CD4-positive, alpha-beta T cell treated with Interleukin-12 subunit alpha and Interleukin-12 subunit beta, for 1 hour (primary cell): ENCODE measurements around the gene CALN1.
"Not testable (repeated sequence)": the region's sequence is repeated elsewhere in the genome, so short reads cannot be mapped to it uniquely, and the experiment has no call there.

Experiments used
- DNase-seq: peaks from one replicate; pipeline ENCODE4 v3.0.0-alpha.2; 2020

Gene CALN1

DNA sequence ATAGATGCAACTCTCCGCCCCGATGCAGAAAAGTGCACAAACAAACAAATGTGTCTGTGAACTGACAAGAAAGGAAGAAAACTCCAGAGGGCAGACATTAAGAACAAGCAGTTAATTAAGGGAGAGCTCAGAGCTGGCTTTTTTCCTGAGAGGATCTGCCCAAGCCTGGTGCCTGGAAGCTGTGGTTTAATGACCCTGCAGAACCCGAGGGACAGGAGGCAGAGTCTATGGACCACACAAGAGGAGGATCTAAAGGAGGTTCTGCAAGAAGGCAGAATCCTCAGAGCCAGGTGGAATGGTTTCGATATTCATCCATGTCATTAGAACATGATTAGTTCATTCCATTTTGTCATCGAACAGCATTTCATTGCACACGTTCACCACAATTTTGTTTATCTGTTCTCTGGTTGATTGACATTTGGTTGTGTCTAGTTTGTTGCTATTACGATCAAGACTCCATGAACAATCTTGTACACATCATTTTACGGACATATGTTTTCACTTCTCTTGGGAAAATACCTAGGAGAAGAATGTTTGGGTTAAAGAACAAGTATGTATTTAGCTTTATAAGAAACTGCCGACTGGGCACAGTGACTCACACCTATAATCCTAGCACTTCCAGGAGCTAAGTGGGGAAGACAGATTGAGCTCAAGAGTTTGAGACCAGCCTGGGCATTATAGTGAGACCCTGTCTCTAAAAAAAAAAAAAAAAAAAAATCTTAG lies 560.2 kb downstream of the CALN1 start:
- no peak for DNase-seq

DNA sequence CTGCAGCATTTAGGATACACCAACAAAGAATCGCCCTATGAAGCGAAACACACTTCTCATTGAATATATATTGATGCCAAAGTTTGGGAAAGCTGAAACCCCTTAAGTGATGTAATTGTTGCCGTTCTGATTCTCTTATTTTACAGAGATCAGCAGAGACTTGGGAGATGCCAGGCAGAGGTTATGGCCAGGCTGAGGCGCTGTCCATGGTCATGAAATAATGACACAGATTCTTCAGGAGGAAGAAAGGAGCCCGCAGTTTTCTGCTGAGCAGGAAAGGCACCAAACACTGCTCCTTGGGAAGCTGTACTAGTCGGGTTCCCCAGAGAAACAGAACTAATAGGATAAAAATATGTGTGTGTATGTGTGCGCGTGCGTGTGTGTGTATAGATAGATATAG lies 566.0 kb downstream of the CALN1 start:
- DNase-seq, result no peak

DNA sequence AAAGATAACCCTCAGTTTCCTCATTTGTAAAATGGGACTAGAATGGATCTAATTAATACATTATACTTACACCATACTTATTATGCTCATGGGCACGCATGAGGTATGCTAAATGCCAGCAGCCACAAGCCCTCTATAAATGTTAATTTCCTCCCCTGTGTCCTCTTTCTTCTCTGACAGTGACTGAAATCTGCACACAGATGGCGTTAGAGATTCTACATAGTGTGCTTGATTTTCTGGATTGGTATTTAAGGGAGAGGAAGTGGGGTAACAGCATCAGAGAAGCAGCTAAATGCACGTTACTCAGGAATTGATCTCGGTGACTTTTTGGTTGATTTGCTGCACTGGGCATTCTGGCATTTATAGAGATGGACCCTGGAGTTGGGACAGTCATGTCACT lies 568.5 kb downstream of the CALN1 start:
- no peak for DNase-seq

DNA sequence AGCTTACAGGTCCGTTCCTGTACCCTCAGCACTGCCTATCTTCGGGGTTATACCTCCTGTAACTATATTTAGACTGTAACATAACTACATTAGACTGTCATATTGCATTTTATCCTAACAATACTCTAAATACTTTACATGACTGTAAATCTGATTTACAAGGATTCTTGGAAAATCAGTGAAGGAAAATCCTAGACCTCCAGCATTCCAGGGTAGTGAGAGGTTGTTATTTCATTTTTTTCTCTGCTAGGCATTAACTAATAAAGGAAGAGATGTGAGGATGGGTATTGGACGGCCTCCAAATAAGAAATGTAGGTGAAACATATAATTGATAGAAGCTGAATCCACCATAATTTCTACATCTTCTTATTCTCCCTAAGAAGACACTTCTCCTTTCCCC lies 569.4 kb downstream of the CALN1 start:
- DNase-seq, result no peak

GRCh38 chr7:71842381-71842780 lies 569.8 kb downstream of the CALN1 start:
- DNase-seq, result no peak

- no peak for DNase-seq
Measured at GRCh38 chr7:71835056-71835455, 577.1 kb downstream of the CALN1 start.

GRCh38 chr7:71829515-71829914 lies 582.6 kb downstream of the CALN1 start:
- no peak for DNase-seq

GRCh38 chr7:71828361-71828760 lies 583.8 kb downstream of the CALN1 start:
- DNase-seq, result no peak

DNA sequence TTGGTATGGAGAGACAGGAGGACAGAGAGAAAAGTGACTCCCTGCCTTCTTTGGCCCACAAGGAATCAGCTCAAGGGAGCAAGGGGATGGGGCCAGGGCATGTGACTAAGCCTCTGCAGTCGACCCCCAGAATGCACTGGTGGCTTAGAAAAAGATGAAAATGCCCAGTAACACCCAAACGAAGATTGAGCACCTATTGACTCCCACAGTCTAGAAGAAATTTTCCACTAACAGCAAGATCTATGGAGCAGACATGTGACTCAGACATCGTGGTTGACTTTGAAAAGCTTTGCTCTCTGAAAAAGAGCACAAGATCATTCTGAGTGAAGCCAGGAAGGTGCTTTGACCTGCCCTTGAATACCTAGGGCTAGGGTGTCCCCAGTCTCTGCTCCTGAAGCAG lies 586.0 kb downstream of the CALN1 start:
- DNase-seq, result no peak

DNA sequence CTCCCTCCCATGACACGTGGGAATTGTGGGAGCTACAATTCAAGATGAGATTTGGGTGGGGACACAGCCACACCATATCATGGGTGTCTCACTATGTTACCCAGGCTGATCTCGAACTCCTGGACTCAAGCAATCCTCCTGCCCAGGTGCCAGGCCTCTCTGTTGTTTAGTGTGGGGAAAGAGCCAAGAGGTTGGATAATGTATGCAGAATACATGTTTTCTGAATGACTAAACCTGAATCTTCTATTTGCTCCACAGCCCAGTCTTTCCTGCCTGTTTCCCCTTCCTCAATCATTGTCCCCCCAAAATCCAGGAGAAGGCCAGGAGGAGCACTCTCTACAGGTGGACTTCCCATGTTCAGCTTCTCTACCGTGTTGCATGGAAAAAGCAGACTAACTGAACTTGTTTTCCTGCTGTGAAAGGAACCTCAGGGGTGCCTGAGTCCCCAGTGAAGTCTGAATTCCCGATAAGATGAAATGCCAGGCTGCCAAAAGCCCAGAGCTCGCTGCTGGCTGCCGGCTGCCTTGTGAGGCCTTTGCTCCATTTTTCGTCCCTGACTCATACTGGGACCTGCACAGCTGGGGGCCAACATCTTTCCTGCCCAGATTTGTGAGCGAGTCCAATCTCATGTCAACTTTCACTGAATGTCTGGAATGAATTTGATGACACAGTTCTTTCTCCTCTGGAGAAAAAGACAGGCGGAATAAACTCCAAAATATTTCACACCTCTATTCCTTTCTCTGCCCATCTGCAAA lies 588.0 kb downstream of the CALN1 start:
- DNase-seq, result no peak

GRCh38 chr7:71822406-71822805 lies 589.7 kb downstream of the CALN1 start:
- not testable (repeated sequence) for DNase-seq

GRCh38 chr7:71817916-71818315 lies 594.2 kb downstream of the CALN1 start:
- no peak for DNase-seq

- DNase-seq, result no peak
Measured at GRCh38 chr7:71808115-71808514, 604.0 kb downstream of the CALN1 start.

DNA sequence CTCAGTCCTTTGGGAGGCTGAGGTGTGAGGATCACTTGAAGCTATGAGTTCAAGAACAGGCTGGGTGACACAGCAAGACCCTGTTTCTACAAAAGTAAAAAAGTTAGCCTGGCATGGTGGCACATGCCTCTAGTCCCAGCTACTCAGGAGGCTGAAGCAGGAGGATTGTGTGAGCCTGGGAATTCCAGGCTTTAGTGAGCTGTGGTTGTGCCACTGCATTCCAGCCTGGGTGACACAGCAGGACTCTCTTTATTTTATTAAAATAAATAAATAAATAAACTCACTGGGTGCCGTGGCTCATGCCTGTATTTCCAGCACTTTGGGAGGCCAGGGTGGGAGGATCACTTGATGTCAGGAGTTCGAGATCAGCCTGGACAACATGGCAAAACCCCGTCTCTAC lies 607.9 kb downstream of the CALN1 start:
- DNase-seq, result no peak

GRCh38 chr7:71801976-71802375 lies 610.2 kb downstream of the CALN1 start:
- no peak for DNase-seq

GRCh38 chr7:71800321-71800720 lies 611.8 kb downstream of the CALN1 start:
- no peak for DNase-seq

GRCh38 chr7:71795410-71795809 lies 616.7 kb downstream of the CALN1 start:
- no peak for DNase-seq

GRCh38 chr7:71793251-71793650 lies 618.9 kb downstream of the CALN1 start:
- no peak for DNase-seq

GRCh38 chr7:71787513-71787912 lies 624.6 kb downstream of the CALN1 start:
- no peak for DNase-seq

DNA sequence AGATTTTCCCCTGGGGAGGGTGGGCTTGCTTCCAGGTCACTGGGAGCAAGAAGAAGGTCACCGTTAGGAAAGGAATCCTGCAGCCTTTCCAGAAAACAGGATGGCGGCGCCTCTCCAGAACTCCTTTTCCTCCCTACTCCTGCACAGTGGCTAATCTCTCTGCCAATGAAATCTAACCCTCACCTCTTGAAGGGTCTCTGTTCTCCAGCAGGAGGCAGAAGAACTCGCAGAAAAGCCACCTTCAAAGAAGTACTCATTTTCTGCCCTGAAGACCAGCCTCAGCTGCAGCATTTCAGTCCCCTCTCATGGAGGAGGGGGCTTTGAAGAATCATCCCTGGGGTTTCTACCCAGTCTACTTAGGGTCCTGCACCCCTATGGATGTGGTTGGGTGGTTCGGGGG lies 626.9 kb downstream of the CALN1 start:
- no peak for DNase-seq

GRCh38 chr7:71784781-71785180 lies 627.4 kb downstream of the CALN1 start:
- no peak for DNase-seq

- no peak for DNase-seq
Measured at GRCh38 chr7:71784180-71784579, 628.0 kb downstream of the CALN1 start.

- DNase-seq, result no peak
Measured at GRCh38 chr7:71783779-71784178, 628.4 kb downstream of the CALN1 start.

DNA sequence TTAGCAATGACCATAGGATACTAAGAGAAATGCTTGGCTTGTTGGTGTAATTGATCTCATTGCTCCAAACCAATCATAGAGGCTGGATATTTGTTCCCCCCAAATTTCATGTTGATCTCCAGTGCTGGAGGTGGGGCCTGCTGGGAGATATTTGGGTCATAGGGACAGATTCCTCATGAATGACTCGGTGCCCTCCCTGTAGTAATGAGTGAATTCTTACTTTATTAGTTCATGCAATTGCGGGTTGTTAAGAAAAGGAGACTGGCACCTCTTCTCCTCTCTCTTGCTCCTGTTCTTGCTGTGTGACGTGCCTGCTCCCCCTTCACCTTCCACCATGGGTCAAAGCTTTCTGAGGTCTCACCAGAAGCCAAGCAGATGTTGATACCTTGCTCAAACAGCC lies 630.1 kb downstream of the CALN1 start:
- no peak for DNase-seq

DNA sequence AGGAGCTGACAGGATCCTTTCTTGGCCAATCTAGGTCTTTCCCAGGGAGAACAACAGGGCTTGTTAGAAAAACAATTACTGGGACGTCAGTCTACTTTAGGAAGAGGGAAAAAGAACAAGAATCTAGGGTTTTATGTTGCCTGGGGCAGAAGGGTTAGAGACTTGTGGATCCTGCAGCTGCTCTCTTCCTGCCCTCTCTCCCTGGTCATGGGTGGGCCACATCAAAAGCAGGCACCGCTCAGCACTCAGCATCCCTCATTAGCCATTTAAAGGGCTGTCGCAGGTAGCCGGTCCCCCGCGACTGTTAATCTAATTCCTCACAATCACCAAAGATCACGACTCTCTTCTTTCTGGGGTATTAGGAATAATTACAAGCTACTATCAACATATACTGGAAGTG lies 631.9 kb downstream of the CALN1 start:
- no peak for DNase-seq
